UCSD-AML1 (cell line): ENCODE data around the gene SMIM31.

Experiments
- DNase-seq: peaks from one replicate; lab custom pipeline; 2025; ENCODE audit not compliant: unreplicated experiment; lab: John Stamatoyannopoulos, UW

The SMIM31 gene

GRCh38 chr4:164780839-164781238 is 26.9 kb downstream of the SMIM31 start:
- no peak for DNase-seq

GRCh38 chr4:164783976-164784375 is 30.0 kb downstream of the SMIM31 start:
- DNase-seq, result no peak

- no peak for DNase-seq
Measured at GRCh38 chr4:164789047-164789446, 35.1 kb downstream of the SMIM31 start.

GRCh38 chr4:164790249-164790648 is 36.3 kb downstream of the SMIM31 start:
- DNase-seq, result no peak

- DNase-seq, result no peak
Measured at GRCh38 chr4:164799410-164799809, 45.5 kb downstream of the SMIM31 start.

GRCh38 chr4:164800786-164801185 is 46.9 kb downstream of the SMIM31 start:
- DNase-seq, result no peak

GRCh38 chr4:164802301-164802901 is 48.5 kb downstream of the SMIM31 start:
- DNase-seq, result no peak

GRCh38 chr4:164803702-164804101 is 49.8 kb downstream of the SMIM31 start:
- DNase-seq, result no peak

GRCh38 chr4:164807611-164808010 is 53.7 kb downstream of the SMIM31 start:
- no peak for DNase-seq

- DNase-seq, result no peak
Measured at GRCh38 chr4:164813554-164813953, 59.6 kb downstream of the SMIM31 start.

- no peak for DNase-seq
Measured at GRCh38 chr4:164815711-164816110, 61.8 kb downstream of the SMIM31 start.

GRCh38 chr4:164819366-164819765 is 65.4 kb downstream of the SMIM31 start:
- no peak for DNase-seq

GRCh38 chr4:164821711-164822110 is 67.8 kb downstream of the SMIM31 start:
- no peak for DNase-seq

GRCh38 chr4:164824581-164824980 is 70.7 kb downstream of the SMIM31 start:
- DNase-seq, result no peak

- DNase-seq, result no peak
Measured at GRCh38 chr4:164828955-164829354, 75.0 kb downstream of the SMIM31 start.

GRCh38 chr4:164846566-164846965 is 92.6 kb downstream of the SMIM31 start:
- DNase-seq, result no peak

- DNase-seq, result no peak
Measured at GRCh38 chr4:164847016-164847415, 93.1 kb downstream of the SMIM31 start.

- DNase-seq, result no peak
Measured at GRCh38 chr4:164847967-164848649, 94.2 kb downstream of the SMIM31 start.
